ENCODE results near the gene SPTBN1.

The SPTBN1 gene

GRCh38 chr2:54471221-54471711 is 15.1 kb downstream of the SPTBN1 start:
- no peak for TF ChIP-seq ARNT (IDR thresholded peaks at IDR 0.05)
- TF ChIP-seq LEF1 (IDR thresholded peaks at IDR 0.05; ENCODE audit: borderline replicate concordance): no peak
- no peak for TF ChIP-seq BHLHE40 (IDR thresholded peaks at IDR 0.05; ENCODE audit: borderline replicate concordance)
- no peak for TF ChIP-seq PKNOX1 (IDR thresholded peaks at IDR 0.05)
- TF ChIP-seq NFRKB (IDR thresholded peaks at IDR 0.05): no peak
- TF ChIP-seq ELF4 (IDR thresholded peaks at IDR 0.05): no peak
- TF ChIP-seq CTBP1 (IDR thresholded peaks at IDR 0.05; ENCODE audit: borderline replicate concordance): no peak
- DNase-seq (ENCODE audit: extremely low spot score): peak; percentile 42
- POLR2A ChIA-PET: no interaction called here
- CTCF ChIA-PET: no interaction called here

- POLR2A ChIA-PET: no interaction called here
- no peak for DNase-seq (ENCODE audit: extremely low spot score)
- CTCF ChIA-PET: no interaction called here
- TF ChIP-seq NFRKB (IDR thresholded peaks at IDR 0.05): no peak
- TF ChIP-seq L3MBTL2 (conservative IDR thresholded peaks at IDR 0.05): no peak
- no peak for TF ChIP-seq ZNF384 (IDR thresholded peaks at IDR 0.05)
- no peak for TF ChIP-seq SUZ12 (IDR thresholded peaks at IDR 0.05)
- TF ChIP-seq PKNOX1 (IDR thresholded peaks at IDR 0.05): no peak
- no peak for TF ChIP-seq SP1 (IDR thresholded peaks at IDR 0.05)
- no peak for TF ChIP-seq FOXK2 (IDR thresholded peaks at IDR 0.05)
- TF ChIP-seq CTBP1 (IDR thresholded peaks at IDR 0.05; ENCODE audit: borderline replicate concordance): no peak
- TF ChIP-seq LEF1 (IDR thresholded peaks at IDR 0.05; ENCODE audit: borderline replicate concordance): no peak
- TF ChIP-seq HDGF (IDR thresholded peaks at IDR 0.05; ENCODE audit: borderline replicate concordance): no peak
- TF ChIP-seq FOXA1 (IDR thresholded peaks at IDR 0.05): no peak
- TF ChIP-seq ELF4 (IDR thresholded peaks at IDR 0.05): no peak
- no peak for TF ChIP-seq TARDBP (IDR thresholded peaks at IDR 0.05)
- TF ChIP-seq ARNT (IDR thresholded peaks at IDR 0.05): no peak
- TF ChIP-seq BHLHE40 (IDR thresholded peaks at IDR 0.05; ENCODE audit: borderline replicate concordance): no peak
- TF ChIP-seq FOXM1 (IDR thresholded peaks at IDR 0.05; ENCODE audit: borderline replicate concordance): no peak
Measured at GRCh38 chr2:54473851-54474250, 17.7 kb downstream of the SPTBN1 start.

GRCh38 chr2:54475285-54475684 is 19.2 kb downstream of the SPTBN1 start:
- CTCF ChIA-PET: no interaction called here
- POLR2A ChIA-PET: no interaction called here
- TF ChIP-seq CTBP1 (IDR thresholded peaks at IDR 0.05; ENCODE audit: borderline replicate concordance): no peak
- TF ChIP-seq L3MBTL2 (conservative IDR thresholded peaks at IDR 0.05): no peak
- no peak for TF ChIP-seq FOXA1 (IDR thresholded peaks at IDR 0.05)
- TF ChIP-seq ARNT (IDR thresholded peaks at IDR 0.05): no peak
- TF ChIP-seq FOXK2 (IDR thresholded peaks at IDR 0.05): no peak
- TF ChIP-seq ZNF384 (IDR thresholded peaks at IDR 0.05): no peak
- no peak for TF ChIP-seq SUZ12 (IDR thresholded peaks at IDR 0.05)
- no peak for TF ChIP-seq SP1 (IDR thresholded peaks at IDR 0.05)
- no peak for TF ChIP-seq HDGF (IDR thresholded peaks at IDR 0.05; ENCODE audit: borderline replicate concordance)
- TF ChIP-seq ELF4 (IDR thresholded peaks at IDR 0.05): no peak
- TF ChIP-seq BHLHE40 (IDR thresholded peaks at IDR 0.05; ENCODE audit: borderline replicate concordance): no peak
- TF ChIP-seq FOXM1 (IDR thresholded peaks at IDR 0.05; ENCODE audit: borderline replicate concordance): no peak
- TF ChIP-seq NFRKB (IDR thresholded peaks at IDR 0.05): no peak
- TF ChIP-seq LEF1 (IDR thresholded peaks at IDR 0.05; ENCODE audit: borderline replicate concordance): no peak
- DNase-seq (ENCODE audit: extremely low spot score): no peak

DNA sequence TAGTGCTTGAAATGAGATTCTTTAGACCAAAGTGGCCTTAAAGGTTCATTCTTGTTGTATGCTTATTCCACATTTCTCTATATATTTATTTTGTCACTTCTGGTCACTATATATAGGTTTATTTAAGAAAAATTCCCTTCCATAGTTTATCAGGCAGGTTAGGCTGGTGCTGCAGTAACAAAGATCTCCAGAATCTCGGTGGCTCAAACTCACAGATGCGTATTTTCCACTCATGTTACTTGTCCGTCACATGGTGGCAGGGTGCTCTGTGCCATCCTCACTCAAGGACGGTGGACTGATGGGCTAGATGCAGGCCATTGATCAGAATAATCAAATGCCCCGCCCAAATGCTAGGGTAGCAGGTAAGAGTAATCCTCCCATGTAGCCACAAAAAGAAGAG is 19.8 kb downstream of the SPTBN1 start:
- CTCF ChIA-PET: no interaction called here
- POLR2A ChIA-PET: no interaction called here
- TF ChIP-seq TARDBP (IDR thresholded peaks at IDR 0.05): no peak
- no peak for TF ChIP-seq L3MBTL2 (conservative IDR thresholded peaks at IDR 0.05)
- no peak for TF ChIP-seq HDGF (IDR thresholded peaks at IDR 0.05; ENCODE audit: borderline replicate concordance)
- TF ChIP-seq PKNOX1 (IDR thresholded peaks at IDR 0.05): no peak
- TF ChIP-seq FOXM1 (IDR thresholded peaks at IDR 0.05; ENCODE audit: borderline replicate concordance): no peak
- no peak for TF ChIP-seq NFRKB (IDR thresholded peaks at IDR 0.05)
- TF ChIP-seq BHLHE40 (IDR thresholded peaks at IDR 0.05; ENCODE audit: borderline replicate concordance): no peak
- TF ChIP-seq CTBP1 (IDR thresholded peaks at IDR 0.05; ENCODE audit: borderline replicate concordance): no peak
- no peak for TF ChIP-seq FOXA1 (IDR thresholded peaks at IDR 0.05)
- no peak for DNase-seq (ENCODE audit: extremely low spot score)

GRCh38 chr2:54476852-54477251 is 20.7 kb downstream of the SPTBN1 start:
- ChIA-PET POLR2A (no interaction called here), CTCF (no interaction called here)
- no peak for DNase-seq (ENCODE audit: extremely low spot score)
- TF ChIP-seq LEF1 (IDR thresholded peaks at IDR 0.05; ENCODE audit: borderline replicate concordance): no peak
- TF ChIP-seq ZNF384 (IDR thresholded peaks at IDR 0.05): no peak
- no peak for TF ChIP-seq BHLHE40 (IDR thresholded peaks at IDR 0.05; ENCODE audit: borderline replicate concordance)
- no peak for TF ChIP-seq ELF4 (IDR thresholded peaks at IDR 0.05)
- no peak for TF ChIP-seq FOXA1 (IDR thresholded peaks at IDR 0.05)
- TF ChIP-seq TARDBP (IDR thresholded peaks at IDR 0.05): no peak
- TF ChIP-seq SP1 (IDR thresholded peaks at IDR 0.05): no peak
- TF ChIP-seq L3MBTL2 (conservative IDR thresholded peaks at IDR 0.05): no peak
- TF ChIP-seq SUZ12 (IDR thresholded peaks at IDR 0.05): no peak

DNA sequence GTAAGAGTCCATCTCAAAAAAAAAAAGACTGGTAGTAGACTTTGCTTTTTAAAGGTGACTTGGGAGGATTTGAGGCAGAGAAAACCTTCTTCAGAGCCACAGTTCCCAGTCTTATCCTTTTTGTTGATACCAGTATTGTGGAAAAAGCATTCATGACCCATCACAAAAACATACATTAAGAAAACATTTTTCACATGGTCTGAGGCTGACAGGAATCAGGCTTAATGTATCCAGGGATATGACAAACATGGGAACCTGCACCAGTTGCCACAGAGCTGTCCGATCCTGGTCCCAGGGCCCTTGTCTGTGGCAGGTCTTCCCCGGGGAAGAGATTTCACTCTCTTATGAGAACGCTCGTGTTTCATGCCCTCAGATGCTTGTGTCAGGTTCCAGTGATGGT is 21.8 kb downstream of the SPTBN1 start:
- ChIA-PET CTCF (no interaction called here), POLR2A (no interaction called here)

More for the DNA sequence above, 21.8 kb downstream of the SPTBN1 start:
- TF ChIP-seq FOXA1 (IDR thresholded peaks at IDR 0.05): no peak
- no peak for TF ChIP-seq LEF1 (IDR thresholded peaks at IDR 0.05; ENCODE audit: borderline replicate concordance)
- no peak for TF ChIP-seq FOXM1 (IDR thresholded peaks at IDR 0.05; ENCODE audit: borderline replicate concordance)
- no peak for TF ChIP-seq L3MBTL2 (conservative IDR thresholded peaks at IDR 0.05)
- no peak for TF ChIP-seq FOXK2 (IDR thresholded peaks at IDR 0.05)
- no peak for TF ChIP-seq CTBP1 (IDR thresholded peaks at IDR 0.05; ENCODE audit: borderline replicate concordance)
- no peak for TF ChIP-seq SP1 (IDR thresholded peaks at IDR 0.05)
- no peak for TF ChIP-seq ELF4 (IDR thresholded peaks at IDR 0.05)
- TF ChIP-seq SUZ12 (IDR thresholded peaks at IDR 0.05): no peak
- no peak for TF ChIP-seq NFRKB (IDR thresholded peaks at IDR 0.05)
- TF ChIP-seq BHLHE40 (IDR thresholded peaks at IDR 0.05; ENCODE audit: borderline replicate concordance): no peak
- TF ChIP-seq PKNOX1 (IDR thresholded peaks at IDR 0.05): no peak
- TF ChIP-seq ZNF384 (IDR thresholded peaks at IDR 0.05): no peak
- TF ChIP-seq HDGF (IDR thresholded peaks at IDR 0.05; ENCODE audit: borderline replicate concordance): no peak
- DNase-seq (ENCODE audit: extremely low spot score): no peak

Data from HEK293T (cell line).